ENCODE data around the gene ENPP1.

GRCh38 chr6:131868836-131869235 lies 61.0 kb downstream of the ENPP1 start:
- TF ChIP-seq CTCF (IDR thresholded peaks at IDR 0.05) = no peak
- TF ChIP-seq POLR2A (IDR thresholded peaks at IDR 0.05) = no peak

Data from gastroesophageal sphincter (tissue), 3 donors.